GM23338 (cell line): Measurements from ENCODE around the gene MICAL2.

Source experiments
- CTCF ChIP-seq, 2 experiments: fragments of 200-600 bp in 1 of 2; sonication (generic) in 1 of 2; conservative IDR thresholded peaks; 2 replicates each; pipeline versions ENCODE4 v1.5.1 to v1.6.1; 2016 to 2017; ENCODE audit warnings: antibody characterized with exemption in 2 of 2, low read depth in 2 of 2, mild to moderate bottlenecking in 2 of 2, moderate library complexity in 1 of 2
- ETS1 ChIP-seq: IDR thresholded peaks from 2 replicates; pipeline ENCODE4 v1.6.1; 2016; ENCODE audit warnings: antibody characterized with exemption
- EZH2 ChIP-seq: fragments of 200-600 bp; sonication (generic); IDR thresholded peaks from one replicate; pipeline ENCODE4 v1.8.0; 2017; ENCODE audit warnings: antibody characterized with exemption, mild to moderate bottlenecking, low read depth; ENCODE audit not compliant: unreplicated experiment
- EZH2phosphoT487 ChIP-seq: fragments of 200-600 bp; sonication (generic); IDR thresholded peaks from one replicate; pipeline ENCODE4 v1.8.1; 2018; ENCODE audit warnings: antibody characterized with exemption; ENCODE audit not compliant: unreplicated experiment
- POLR2AphosphoS5 ChIP-seq: IDR thresholded peaks from 2 replicates; pipeline ENCODE4 v1.6.1; 2016; ENCODE audit warnings: antibody characterized with exemption, low read depth
- REST ChIP-seq: IDR thresholded peaks from one replicate; pipeline ENCODE4 v1.6.1; 2018; ENCODE audit warnings: antibody characterized with exemption; ENCODE audit not compliant: unreplicated experiment

- no peak for TF ChIP-seq CTCF (conservative IDR thresholded peaks at IDR 0.05; ENCODE audit: low read depth in 2 of 2)
- TF ChIP-seq EZH2phosphoT487 = no peak
- no peak for TF ChIP-seq REST
- TF ChIP-seq EZH2 = no peak
- no peak for TF ChIP-seq ETS1
- no peak for TF ChIP-seq POLR2AphosphoS5
These were observed 41.9 kb downstream of the MICAL2 start for GRCh38 chr11:12152321-12152720.
